Measurements from ENCODE around the gene MTARC2. TPM values are rescaled to one million over a fixed set of nuclear protein-coding genes. Genes with fewer than 3 reads are reported as not detected.

Gene MTARC2
- total and polyA plus RNA-seq, 7 donors, result 4.1 to 12.4 (median 8.8) TPM

- intact Hi-C loops (cut with DNase I), result no loop called here
- H3K4me1 ChIP-seq, result no peaks in the 10 kb centered on the region
- H3K9me3 ChIP-seq, result no peaks in the 10 kb centered on the region
- no peaks in the 10 kb centered on the region for H3K36me3 ChIP-seq (ENCODE audit: insufficient read depth in 1 of 2, low read depth in 1 of 2)
- ATAC-seq, result no peak
- no peak overlapping the region for H3K27ac ChIP-seq
- no peak overlapping the region for H3K4me3 ChIP-seq
- DNase-seq, result no peak
- WGBS, 3 donors, result 76 to 87% (median 77%) methylated on average over 6 of the region's 6 CpGs
- no peaks in the 10 kb centered on the region for H3K27me3 ChIP-seq (ENCODE audit: insufficient read depth in 3 of 3, low read length in 2 of 3)
- no peak for TF ChIP-seq CTCF (IDR thresholded peaks at IDR 0.05)
Measured at GRCh38 chr1:220701974-220702373, 46.1 kb upstream of the MTARC2 start.

GRCh38 chr1:220702733-220703270, 45.3 kb upstream of the MTARC2 start:
- intact Hi-C loops (cut with DNase I), result no loop called here
- TF ChIP-seq CTCF (IDR thresholded peaks at IDR 0.05), result no peak
- WGBS, 3 donors, result 28 to 38% (median 37%) methylated on average over 5 of the region's 5 CpGs
- H3K27me3 ChIP-seq (ENCODE audit: insufficient read depth in 3 of 3, low read length in 2 of 3), result no peaks in the 10 kb centered on the region
- no peak overlapping the region for H3K27ac ChIP-seq
- no peaks in the 10 kb centered on the region for H3K4me1 ChIP-seq
- DNase-seq (no peak), ATAC-seq (no peak)
- H3K4me3 ChIP-seq, result no peak overlapping the region
- no peaks in the 10 kb centered on the region for H3K36me3 ChIP-seq (ENCODE audit: insufficient read depth in 1 of 2, low read depth in 1 of 2)
- H3K9me3 ChIP-seq, result no peaks in the 10 kb centered on the region

- H3K4me1 ChIP-seq, result no peaks in the 10 kb centered on the region
- no peak overlapping the region for H3K4me3 ChIP-seq
- 81 to 89% (median 84%) methylated on average over 4 of the region's 4 CpGs for WGBS, 3 donors
- H3K9me3 ChIP-seq, result no peaks in the 10 kb centered on the region
- no peaks in the 10 kb centered on the region for H3K36me3 ChIP-seq (ENCODE audit: insufficient read depth in 1 of 2, low read depth in 1 of 2)
- TF ChIP-seq CTCF (IDR thresholded peaks at IDR 0.05), result no peak
- no peak overlapping the region for H3K27ac ChIP-seq
- ATAC-seq (no peak), DNase-seq (no peak)
- no peaks in the 10 kb centered on the region for H3K27me3 ChIP-seq (ENCODE audit: insufficient read depth in 3 of 3, low read length in 2 of 3)
- intact Hi-C loops (cut with DNase I), result no loop called here
Measured at GRCh38 chr1:220703305-220703704, 44.8 kb upstream of the MTARC2 start.

GRCh38 chr1:220705782-220706181, 42.3 kb upstream of the MTARC2 start:
- DNase-seq, result no peak
- no peak for TF ChIP-seq CTCF (IDR thresholded peaks at IDR 0.05)
- 71 to 81% (median 76%) methylated on average over 7 of the region's 7 CpGs for WGBS, 3 donors
- Histone ChIP-seq H3K27ac (no peak overlapping the region), H3K9me3 (no peaks in the 10 kb centered on the region), H3K36me3 (ENCODE audit: insufficient read depth in 1 of 2, low read depth in 1 of 2) (no peaks in the 10 kb centered on the region), H3K27me3 (ENCODE audit: insufficient read depth in 3 of 3, low read length in 2 of 3) (no peaks in the 10 kb centered on the region), H3K4me3 (no peak overlapping the region), H3K4me1 (no peaks in the 10 kb centered on the region)
- intact Hi-C loops (cut with DNase I), result no loop called here
- ATAC-seq, result no peak

GRCh38 chr1:220706480-220706879, 41.6 kb upstream of the MTARC2 start:
- DNase-seq (no peak), ATAC-seq (no peak)
- no peaks in the 10 kb centered on the region for H3K4me1 ChIP-seq
- intact Hi-C loops (cut with DNase I), result no loop called here
- H3K4me3 ChIP-seq, result no peak overlapping the region
- no peaks in the 10 kb centered on the region for H3K27me3 ChIP-seq (ENCODE audit: insufficient read depth in 3 of 3, low read length in 2 of 3)
- no peaks in the 10 kb centered on the region for H3K36me3 ChIP-seq (ENCODE audit: insufficient read depth in 1 of 2, low read depth in 1 of 2)
- 60 to 68% (median 62%) methylated on average over 9 of the region's 9 CpGs for WGBS, 3 donors
- TF ChIP-seq CTCF (IDR thresholded peaks at IDR 0.05), result no peak
- no peaks in the 10 kb centered on the region for H3K9me3 ChIP-seq
- H3K27ac ChIP-seq, result no peak overlapping the region
